Effector memory CD4-positive, alpha-beta T cell (primary cell): ENCODE results near the gene ZNF562.
"Not testable (repeated sequence)": the region's sequence is repeated elsewhere in the genome, so short reads cannot be mapped to it uniquely, and the experiment has no call there.

Experiments
- DNase-seq, 3 donors: peaks; one replicate each; pipeline ENCODE4 v3.0.0-alpha.2; 2020
- H3K27ac ChIP-seq: 2 replicates; pipeline ENCODE4 v1.7.0; 2013; ENCODE audit warnings: mild to moderate bottlenecking, low read length, moderate library complexity; ENCODE audit not compliant: insufficient read depth, poor library complexity, severe bottlenecking
- H3K27me3 ChIP-seq: replicated peaks from 2 replicates; pipeline ENCODE4 v1.7.0; 2013; ENCODE audit warnings: mild to moderate bottlenecking, low read length; ENCODE audit not compliant: insufficient read depth, control insufficient read depth, poor library complexity, severe bottlenecking
- H3K36me3 ChIP-seq: 2 replicates; pipeline ENCODE4 v1.7.0; 2013; ENCODE audit warnings: mild to moderate bottlenecking, low read length, moderate library complexity; ENCODE audit not compliant: control insufficient read depth, insufficient read depth
- H3K4me1 ChIP-seq: 2 replicates; pipeline ENCODE4 v1.7.0; 2013; ENCODE audit warnings: low read length, mild to moderate bottlenecking; ENCODE audit not compliant: control insufficient read depth, insufficient read depth, poor library complexity, severe bottlenecking
- H3K4me3 ChIP-seq: 2 replicates; pipeline ENCODE4 v1.7.0; 2013; ENCODE audit warnings: low read length, low read depth, mild to moderate bottlenecking; ENCODE audit not compliant: insufficient read depth, poor library complexity, severe bottlenecking
- H3K9me3 ChIP-seq: 2 replicates; pipeline ENCODE4 v1.7.0; 2013; ENCODE audit warnings: mild to moderate bottlenecking, low read length, moderate library complexity; ENCODE audit not compliant: control insufficient read depth
- total RNA-seq, 3 donors: gene quantifications; one replicate each; lab custom pipeline; 2026; lab: John Stamatoyannopoulos, UW

The ZNF562 gene
- total RNA-seq = 23.3 to 31.6 (median 24.6) reads per million in 3 donors

DNA sequence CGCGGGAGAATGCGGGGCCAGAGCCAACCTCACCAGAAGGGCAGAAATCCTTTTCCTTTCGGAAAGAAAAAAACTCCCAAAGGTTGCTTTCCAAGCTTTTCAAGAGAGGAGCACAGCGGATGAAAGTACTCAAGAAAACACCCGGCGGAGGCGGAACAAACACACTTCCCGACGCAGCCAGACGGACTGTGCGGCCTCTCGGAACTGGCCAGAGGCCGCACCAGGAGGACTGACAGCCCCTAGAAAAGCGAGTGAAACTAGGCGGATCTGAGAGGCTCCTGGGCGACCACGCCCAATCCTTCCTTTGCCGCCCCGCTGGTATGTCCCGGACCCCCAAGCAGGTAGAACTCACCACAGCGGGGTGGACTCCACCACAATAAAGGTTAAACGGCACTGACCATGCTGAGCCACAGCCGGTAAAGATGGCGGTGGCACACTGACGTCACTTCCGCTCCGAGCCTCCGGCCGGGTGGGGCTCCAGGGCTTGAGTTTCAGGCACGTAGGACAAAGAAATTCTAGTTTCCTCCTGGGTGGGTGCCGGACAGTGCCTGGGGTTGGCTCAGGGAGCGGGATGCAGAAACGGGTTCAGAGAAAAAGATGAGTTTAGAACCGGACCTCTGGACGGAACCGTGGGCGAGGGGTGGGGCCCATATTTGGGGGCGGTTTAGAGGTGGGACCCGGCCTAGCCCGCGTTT, at the start of gene ZNF562:
TSS of gene ZNF562 (minus strand) at position 438 of the 695 bp plus-strand sequence. CDS start 14,356 bp downstream, outside the sequence.
- Histone ChIP-seq H3K4me1 (no peaks in the 10 kb centered on the region), H3K4me3 (peak within 1 kb of the TSS; percentile 97), H3K9me3 (peaks cover 11% of the 10 kb centered on the region), H3K27me3 (no peaks in the 10 kb centered on the region), H3K36me3 (peaks cover 8% of the 10 kb centered on the region), H3K27ac (peak within 1 kb of the TSS; percentile 72)
- peak; percentile 58 to 71 (median 59) for DNase-seq

GRCh38 chr19:9724157-9724556, 49.3 kb upstream of the ZNF562 start:
- no peak overlapping the region for H3K4me3 ChIP-seq
- no peaks in the 10 kb centered on the region for H3K27me3 ChIP-seq
- no peak overlapping the region for H3K27ac ChIP-seq
- H3K36me3 ChIP-seq = no peaks in the 10 kb centered on the region
- no peak for DNase-seq
- H3K4me1 ChIP-seq = no peaks in the 10 kb centered on the region
- H3K9me3 ChIP-seq = peaks cover 7% of the 10 kb centered on the region

GRCh38 chr19:9721861-9722260, 47.0 kb upstream of the ZNF562 start:
- Histone ChIP-seq H3K4me3 (no peak overlapping the region), H3K27me3 (no peaks in the 10 kb centered on the region), H3K36me3 (no peaks in the 10 kb centered on the region), H3K27ac (no peak overlapping the region), H3K4me1 (no peaks in the 10 kb centered on the region), H3K9me3 (peaks cover 7% of the 10 kb centered on the region)
- DNase-seq = no peak

- DNase-seq = no peak
- Histone ChIP-seq H3K4me3 (no peak overlapping the region), H3K27ac (no peak overlapping the region), H3K36me3 (no peaks in the 10 kb centered on the region), H3K4me1 (no peaks in the 10 kb centered on the region), H3K9me3 (peaks cover 7% of the 10 kb centered on the region), H3K27me3 (no peaks in the 10 kb centered on the region)
Observed at GRCh38 chr19:9720541-9720940, 45.6 kb upstream of the ZNF562 start.

GRCh38 chr19:9711815-9712214, 36.9 kb upstream of the ZNF562 start:
- Histone ChIP-seq H3K27me3 (no peaks in the 10 kb centered on the region), H3K9me3 (peaks cover 3% of the 10 kb centered on the region), H3K4me1 (no peaks in the 10 kb centered on the region), H3K27ac (no peak overlapping the region), H3K36me3 (no peaks in the 10 kb centered on the region), H3K4me3 (no peak overlapping the region)
- DNase-seq = no peak

- H3K27ac ChIP-seq = no peak overlapping the region
- no peaks in the 10 kb centered on the region for H3K36me3 ChIP-seq
- H3K4me1 ChIP-seq = no peaks in the 10 kb centered on the region
- no peak for DNase-seq
- H3K4me3 ChIP-seq = no peak overlapping the region
- H3K27me3 ChIP-seq = no peaks in the 10 kb centered on the region
- peaks cover 3% of the 10 kb centered on the region for H3K9me3 ChIP-seq
Observed at GRCh38 chr19:9709305-9709704, 34.4 kb upstream of the ZNF562 start.

GRCh38 chr19:9705836-9706235, 30.9 kb upstream of the ZNF562 start:
- Histone ChIP-seq H3K4me1 (no peaks in the 10 kb centered on the region), H3K36me3 (no peaks in the 10 kb centered on the region), H3K27me3 (no peaks in the 10 kb centered on the region), H3K27ac (no peak overlapping the region), H3K4me3 (no peak overlapping the region), H3K9me3 (no peaks in the 10 kb centered on the region)
- DNase-seq = no peak

- Histone ChIP-seq H3K4me1 (no peaks in the 10 kb centered on the region), H3K4me3 (no peak overlapping the region), H3K27ac (no peak overlapping the region), H3K36me3 (no peaks in the 10 kb centered on the region), H3K27me3 (no peaks in the 10 kb centered on the region), H3K9me3 (no peaks in the 10 kb centered on the region)
- DNase-seq = no peak
Observed at GRCh38 chr19:9702186-9702585, 27.3 kb upstream of the ZNF562 start.

DNA sequence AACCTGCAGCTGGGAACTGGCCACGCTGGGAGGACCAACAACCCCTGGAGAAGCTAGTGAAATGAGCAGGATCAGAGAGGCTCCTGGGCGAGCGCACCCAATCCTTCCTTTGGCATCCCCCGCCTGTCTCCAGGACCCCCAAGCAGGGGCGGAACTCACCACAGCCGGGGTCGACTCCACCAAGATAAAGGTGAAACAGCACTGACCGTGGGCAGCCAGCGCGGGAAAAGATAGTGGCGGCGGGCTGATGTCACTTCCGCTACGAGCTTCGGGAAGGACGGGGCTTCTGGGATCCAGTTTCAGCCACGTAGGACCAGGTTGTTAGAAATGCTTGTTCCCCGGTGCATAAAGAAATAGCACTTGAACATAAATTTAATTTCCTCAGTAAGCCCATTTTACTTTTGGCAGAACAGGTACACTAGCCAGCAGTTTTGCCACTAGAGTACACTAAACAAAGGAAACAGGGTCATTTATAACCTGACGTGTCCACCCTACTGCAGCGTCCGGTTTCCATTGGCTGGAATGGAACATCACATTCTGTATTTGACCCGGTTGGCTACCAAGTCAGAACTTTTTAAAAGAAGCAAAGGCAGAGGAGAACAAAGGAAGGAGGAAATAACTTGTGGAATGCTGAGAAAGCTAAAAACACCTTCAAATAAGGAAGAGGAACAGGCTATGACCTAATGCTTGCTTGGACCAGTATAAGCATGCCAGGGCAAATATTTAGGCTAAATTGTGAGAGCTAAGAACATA, 25.5 kb upstream of the ZNF562 start:
- Histone ChIP-seq H3K9me3 (no peaks in the 10 kb centered on the region), H3K4me3 (no peak overlapping the region), H3K27ac (no peak overlapping the region), H3K4me1 (no peaks in the 10 kb centered on the region), H3K27me3 (no peaks in the 10 kb centered on the region), H3K36me3 (no peaks in the 10 kb centered on the region)
- no peak for DNase-seq

GRCh38 chr19:9690301-9690700, 15.4 kb upstream of the ZNF562 start:
- H3K27me3 ChIP-seq, DNase-seq, H3K9me3 ChIP-seq, H3K4me1 ChIP-seq, H3K27ac ChIP-seq, H3K4me3 ChIP-seq, H3K36me3 ChIP-seq: not testable (repeated sequence)
